ENCODE measurements around the gene HDAC2. TPM values are rescaled to one million over a fixed set of nuclear protein-coding genes. Genes with fewer than 3 reads are reported as not detected.
A peak's percentile ranks its signal among the peaks of the same experiment; 100 is the strongest.

HDAC2 gene
- total RNA-seq, 1 experiment from 2014 or later = 118 TPM

DNA sequence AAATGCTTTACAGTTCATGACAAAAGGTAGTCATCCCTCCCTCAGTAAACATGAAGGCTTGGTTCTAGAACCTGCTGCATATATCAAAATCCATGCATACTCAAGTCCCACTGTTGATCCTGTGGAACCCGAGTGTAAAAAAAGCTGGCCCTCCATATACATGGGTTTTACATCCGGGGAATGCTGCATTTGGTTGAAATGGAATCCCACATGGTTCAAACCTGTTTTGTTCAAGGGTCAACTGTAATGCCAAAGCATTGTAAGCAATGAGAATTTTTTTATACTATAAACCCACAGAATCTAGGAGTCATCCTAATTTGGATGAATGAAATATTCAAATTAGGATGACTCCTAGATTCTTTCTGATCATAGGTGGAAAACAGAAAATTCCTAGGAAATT, 5.9 kb upstream of the HDAC2 start:
- DNase-seq (ENCODE audit: unreplicated experiment) = no peak
- POLR2A ChIA-PET = no interaction called here
- H3K4me1 Mint-ChIP-seq (ENCODE audit: insufficient read depth, unreplicated experiment) = no peaks in the 10 kb centered on the region
- TF ChIP-seq, protein P1, sequence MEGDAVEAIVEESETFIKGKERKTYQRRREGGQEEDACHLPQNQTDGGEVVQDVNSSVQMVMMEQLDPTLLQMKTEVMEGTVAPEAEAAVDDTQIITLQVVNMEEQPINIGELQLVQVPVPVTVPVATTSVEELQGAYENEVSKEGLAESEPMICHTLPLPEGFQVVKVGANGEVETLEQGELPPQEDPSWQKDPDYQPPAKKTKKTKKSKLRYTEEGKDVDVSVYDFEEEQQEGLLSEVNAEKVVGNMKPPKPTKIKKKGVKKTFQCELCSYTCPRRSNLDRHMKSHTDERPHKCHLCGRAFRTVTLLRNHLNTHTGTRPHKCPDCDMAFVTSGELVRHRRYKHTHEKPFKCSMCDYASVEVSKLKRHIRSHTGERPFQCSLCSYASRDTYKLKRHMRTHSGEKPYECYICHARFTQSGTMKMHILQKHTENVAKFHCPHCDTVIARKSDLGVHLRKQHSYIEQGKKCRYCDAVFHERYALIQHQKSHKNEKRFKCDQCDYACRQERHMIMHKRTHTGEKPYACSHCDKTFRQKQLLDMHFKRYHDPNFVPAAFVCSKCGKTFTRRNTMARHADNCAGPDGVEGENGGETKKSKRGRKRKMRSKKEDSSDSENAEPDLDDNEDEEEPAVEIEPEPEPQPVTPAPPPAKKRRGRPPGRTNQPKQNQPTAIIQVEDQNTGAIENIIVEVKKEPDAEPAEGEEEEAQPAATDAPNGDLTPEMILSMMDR (IDR thresholded peaks at IDR 0.05; ENCODE audit: unreplicated experiment) = no peak
- intact Hi-C loops (cut with micrococcal nuclease) = no loop called here
- no peak overlapping the region for H3K4me3 Mint-ChIP-seq (ENCODE audit: unreplicated experiment)
- BruUV-seq (replicated peaks) = no TSS peak
- H3K9me3 Mint-ChIP-seq (ENCODE audit: unreplicated experiment) = no peaks in the 10 kb centered on the region
- H3K36me3 Mint-ChIP-seq (ENCODE audit: insufficient read depth, unreplicated experiment) = no peaks in the 10 kb centered on the region
- CTCF ChIA-PET = interaction anchor here (0.7 kb wide), 1 partner anchor 15 kb away, joined by 3 read pairs; no protein-coding TSS in a partner anchor
- no peaks in the 10 kb centered on the region for H3K27me3 Mint-ChIP-seq (ENCODE audit: insufficient read depth, unreplicated experiment)
- H3K27ac Mint-ChIP-seq (ENCODE audit: low read depth, unreplicated experiment) = no peak overlapping the region

DNA sequence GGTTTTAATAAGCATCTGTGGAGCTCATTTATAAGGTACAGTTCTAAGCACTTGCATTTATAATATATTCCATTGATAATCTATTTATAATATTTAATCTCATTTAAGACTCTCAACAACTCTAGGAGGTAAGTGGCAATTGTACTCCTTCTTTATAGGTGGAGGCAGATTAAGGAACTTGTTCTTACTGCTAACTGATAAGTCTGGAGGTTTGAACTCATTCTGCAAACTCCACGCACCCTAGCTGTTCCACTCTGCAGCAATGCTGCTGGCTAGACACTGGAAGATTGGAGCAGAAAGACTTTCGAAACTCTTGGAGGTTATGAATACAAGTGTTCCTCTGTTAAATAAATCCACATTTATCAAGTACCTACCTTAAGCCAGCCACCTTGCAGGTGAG, 793 bp upstream of the HDAC2 start:
- TSS peak; percentile 84 for BruUV-seq (replicated peaks)
- CTCF ChIA-PET = interaction anchor here (0.5 to 2.5 kb wide), 5 partner anchors 9 to 1029 kb away, joined by 3 to 10 read pairs (median 3); no protein-coding TSS in a partner anchor
- H3K4me1 Mint-ChIP-seq (ENCODE audit: insufficient read depth, unreplicated experiment) = peaks cover 24% of the 10 kb centered on the region
- intact Hi-C loops (cut with micrococcal nuclease) = no loop called here
- POLR2A ChIA-PET = interaction anchor here (0.7 to 1.4 kb wide), 3 partner anchors 9 to 20 kb away, joined by 3 to 4 read pairs (median 3); no protein-coding TSS in a partner anchor
- no peaks in the 10 kb centered on the region for H3K27me3 Mint-ChIP-seq (ENCODE audit: insufficient read depth, unreplicated experiment)
- TF ChIP-seq, protein P1 (IDR thresholded peaks at IDR 0.05; ENCODE audit: unreplicated experiment) = no peak
- peak; percentile 30 for DNase-seq (ENCODE audit: unreplicated experiment)
- no peaks in the 10 kb centered on the region for H3K9me3 Mint-ChIP-seq (ENCODE audit: unreplicated experiment)
- no peaks in the 10 kb centered on the region for H3K36me3 Mint-ChIP-seq (ENCODE audit: insufficient read depth, unreplicated experiment)
- H3K4me3 Mint-ChIP-seq (ENCODE audit: unreplicated experiment) = peak overlapping the region; percentile 92
- peak overlapping the region; percentile 97 for H3K27ac Mint-ChIP-seq (ENCODE audit: low read depth, unreplicated experiment)

DNA sequence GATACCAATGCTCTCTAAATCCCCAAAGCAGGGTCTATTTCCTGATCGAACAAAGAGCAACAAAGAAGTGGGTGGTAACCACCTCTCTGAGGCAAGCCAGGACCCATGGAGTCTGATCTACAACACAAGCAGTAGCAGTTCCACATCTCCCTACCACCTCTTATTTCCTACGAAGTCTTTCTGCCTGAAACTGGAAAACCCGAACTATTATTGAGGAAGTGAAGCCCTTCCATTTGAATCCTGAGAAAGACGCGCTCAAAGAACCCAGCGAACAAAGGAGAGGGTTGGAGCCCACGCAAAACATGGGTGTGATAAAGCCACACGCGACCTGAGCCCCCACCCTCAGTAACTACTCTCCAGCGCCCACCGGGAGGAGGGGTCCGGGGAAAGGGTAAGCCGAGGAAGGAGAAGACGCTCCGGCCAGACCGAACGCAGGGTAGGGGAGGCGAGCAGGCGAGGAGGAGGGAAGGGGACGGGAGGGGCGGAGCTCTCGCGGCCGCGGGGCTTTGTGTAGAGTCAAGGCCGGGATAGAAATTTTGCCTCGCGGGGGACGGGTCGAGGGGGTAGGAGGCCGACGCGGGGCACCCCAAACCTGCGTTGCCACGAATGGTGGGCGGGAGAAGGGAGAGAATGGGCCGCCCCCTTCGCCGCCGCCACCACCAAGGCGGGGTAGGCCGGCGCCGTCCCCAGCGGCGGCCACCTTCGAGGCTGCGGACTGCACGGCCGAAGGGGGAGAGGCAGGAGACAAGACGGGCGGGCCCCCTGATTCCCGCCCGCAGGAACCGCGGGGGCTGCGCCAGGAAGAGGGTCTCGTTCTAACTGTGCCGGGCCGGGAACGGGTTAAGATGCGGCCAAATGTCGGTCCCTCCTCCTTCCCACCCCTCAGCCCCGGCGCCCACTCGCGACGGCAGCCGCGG, 802 bp downstream of the HDAC2 start:
- H3K4me1 Mint-ChIP-seq (ENCODE audit: insufficient read depth, unreplicated experiment) = peaks cover 30% of the 10 kb centered on the region
- H3K9me3 Mint-ChIP-seq (ENCODE audit: unreplicated experiment) = no peaks in the 10 kb centered on the region
- no TSS peak for BruUV-seq (replicated peaks)
- TF ChIP-seq, protein P1 (IDR thresholded peaks at IDR 0.05; ENCODE audit: unreplicated experiment) = no peak
- H3K36me3 Mint-ChIP-seq (ENCODE audit: insufficient read depth, unreplicated experiment) = no peaks in the 10 kb centered on the region
- H3K4me3 Mint-ChIP-seq (ENCODE audit: unreplicated experiment) = peak overlapping the region; percentile 92
- H3K27ac Mint-ChIP-seq (ENCODE audit: low read depth, unreplicated experiment) = peak overlapping the region; percentile 97
- intact Hi-C loops (cut with micrococcal nuclease) = no loop called here
- peak; percentile 54 for DNase-seq (ENCODE audit: unreplicated experiment)
- ChIA-PET POLR2A (interaction anchor here (0.7 to 1.4 kb wide), 3 partner anchors 11 to 1598 kb away, joined by 3 to 4 read pairs (median 4); no protein-coding TSS in a partner anchor), CTCF (interaction anchor here (0.6 to 0.7 kb wide), 2 partner anchors 12 to 1168 kb away, joined by 3 read pairs; no protein-coding TSS in a partner anchor)
- H3K27me3 Mint-ChIP-seq (ENCODE audit: insufficient read depth, unreplicated experiment) = no peaks in the 10 kb centered on the region

DNA sequence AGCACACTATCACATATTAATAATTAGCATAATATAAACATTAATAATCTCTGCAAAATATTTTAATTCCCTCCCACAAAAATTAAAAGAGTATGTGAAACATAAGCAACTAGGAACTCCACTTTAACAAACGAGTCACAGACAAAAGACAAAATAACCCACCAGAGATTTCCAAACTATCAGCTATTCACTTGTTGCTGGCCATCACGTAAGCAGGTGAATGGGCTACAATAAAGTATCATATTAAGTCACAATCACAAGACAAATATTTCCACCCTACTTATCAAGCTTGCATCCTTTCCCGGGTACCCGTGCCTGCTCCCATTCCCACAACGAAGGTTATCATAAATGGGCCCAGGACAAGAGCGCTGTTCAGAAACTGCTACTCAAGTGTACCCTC, 2.5 kb downstream of the HDAC2 start:
- CTCF ChIA-PET = interaction anchor here (0.6 to 1.0 kb wide), 3 partner anchors 17 to 31 kb away, joined by 3 to 4 read pairs (median 4); no protein-coding TSS in a partner anchor
- no peak for DNase-seq (ENCODE audit: unreplicated experiment)
- Mint-ChIP-seq H3K4me1 (ENCODE audit: insufficient read depth, unreplicated experiment) (peaks cover 41% of the 10 kb centered on the region), H3K36me3 (ENCODE audit: insufficient read depth, unreplicated experiment) (no peaks in the 10 kb centered on the region), H3K27ac (ENCODE audit: low read depth, unreplicated experiment) (no peak overlapping the region), H3K4me3 (ENCODE audit: unreplicated experiment) (peak overlapping the region; percentile 92), H3K27me3 (ENCODE audit: insufficient read depth, unreplicated experiment) (no peaks in the 10 kb centered on the region), H3K9me3 (ENCODE audit: unreplicated experiment) (no peaks in the 10 kb centered on the region)
- no TSS peak for BruUV-seq (replicated peaks)
- TF ChIP-seq, protein P1 (IDR thresholded peaks at IDR 0.05; ENCODE audit: unreplicated experiment) = no peak
- POLR2A ChIA-PET = interaction anchor here (0.6 to 1.2 kb wide), 4 partner anchors 11 to 1750 kb away, joined by 3 read pairs; no protein-coding TSS in a partner anchor
- intact Hi-C loops (cut with micrococcal nuclease) = no loop called here

Measured in MCF 10A (cell line).